ENCODE measurements around the gene GPR137. TPM values are rescaled to one million over a fixed set of nuclear protein-coding genes. Genes with fewer than 3 reads are reported as not detected.

GPR137 gene
- total RNA-seq, 1 donor from 2014 or later, result 5.4 TPM

Other genes with a start within 250 kb of the GPR137 start
- not detected in 2 replicates for gene FLRT1, start 249.9 kb upstream of the GPR137 start, total RNA-seq
- 14.6 and 37.7 TPM in 2 replicates for gene MACROD1, start 119.7 kb upstream of the GPR137 start, total RNA-seq
- 187 and 331 TPM in 2 replicates for gene STIP1, start 99.7 kb upstream of the GPR137 start, total RNA-seq
- gene FERMT3, start 79.1 kb upstream of the GPR137 start, total RNA-seq, result 75.9 and 109 TPM in 2 replicates
- gene TRPT1, start 59.7 kb upstream of the GPR137 start, total RNA-seq, result 13.4 and 20.0 TPM in 2 replicates
- gene NUDT22, start 59.6 kb upstream of the GPR137 start, total RNA-seq, result 35.5 and 47.1 TPM in 2 replicates
- 11.8 and 12.2 TPM in 2 replicates for gene DNAJC4, start 55.3 kb upstream of the GPR137 start, total RNA-seq
- gene VEGFB, start 51.3 kb upstream of the GPR137 start, total RNA-seq, result 18.4 and 18.7 TPM in 2 replicates
- gene FKBP2, start 44.8 kb upstream of the GPR137 start, total RNA-seq, result 62.8 and 91.5 TPM in 2 replicates
- 312 and 327 TPM in 2 replicates for gene PPP1R14B, start 38.9 kb upstream of the GPR137 start, total RNA-seq
- 66.6 and 84.5 TPM in 2 replicates for gene PLCB3, start 34.3 kb upstream of the GPR137 start, total RNA-seq
- gene BAD, start 1.2 kb upstream of the GPR137 start, total RNA-seq, result 60.7 and 84.5 TPM in 2 replicates
- gene KCNK4, start 5.5 kb downstream of the GPR137 start, total RNA-seq, result 0.07 TPM in 1 of 2 replicates, not detected in the other
- gene CATSPERZ, start 14.5 kb downstream of the GPR137 start, total RNA-seq, result 0.33 TPM in 1 of 2 replicates, not detected in the other
- 40.4 and 50.9 TPM in 2 replicates for gene ESRRA, start 19.7 kb downstream of the GPR137 start, total RNA-seq
- gene TRMT112, start 31.7 kb downstream of the GPR137 start, total RNA-seq, result 219 and 239 TPM in 2 replicates
- 173 and 299 TPM in 2 replicates for gene PRDX5, start 32.3 kb downstream of the GPR137 start, total RNA-seq
- 0.88 and 1.6 TPM in 2 replicates for gene CCDC88B, start 54.4 kb downstream of the GPR137 start, total RNA-seq
- 46.7 and 52.2 TPM in 2 replicates for gene RPS6KA4, start 73.3 kb downstream of the GPR137 start, total RNA-seq

Data from pulmonary artery endothelial cell (primary cell).